Subcutaneous abdominal adipose tissue (tissue), 5 donors: Measurements from ENCODE around the gene CPNE1.

Experiments
- H3K27ac ChIP-seq: one replicate; pipeline ENCODE4 v1.7.0; 2013; ENCODE audit warnings: low read depth, mild to moderate bottlenecking, inconsistent platforms, low read length, moderate library complexity
- H3K27me3 ChIP-seq, 5 donors: one replicate each; pipeline ENCODE4 v1.7.0; 2013; ENCODE audit warnings: low read length in 5 of 5, inconsistent platforms in 1 of 5; ENCODE audit not compliant: control insufficient read depth in 5 of 5, insufficient read depth in 4 of 5
- H3K36me3 ChIP-seq, 5 donors: one replicate each; pipeline ENCODE4 v1.7.0; 2013; ENCODE audit warnings: low read length in 5 of 5; ENCODE audit not compliant: control insufficient read depth in 5 of 5, insufficient read depth in 5 of 5
- H3K4me1 ChIP-seq, 5 donors: one replicate each; pipeline ENCODE4 v1.7.0; 2013; ENCODE audit warnings: low read length in 5 of 5, mild to moderate bottlenecking in 3 of 5, moderate library complexity in 1 of 5; ENCODE audit not compliant: control insufficient read depth in 5 of 5, insufficient read depth in 5 of 5
- H3K4me3 ChIP-seq, 5 donors: one replicate each; pipeline ENCODE4 v1.7.0; 2013; ENCODE audit warnings: low read length in 5 of 5, low read depth in 1 of 5
- H3K9ac ChIP-seq, 5 donors: one replicate each; pipeline ENCODE4 v1.7.0; 2013; ENCODE audit warnings: low read length in 5 of 5, mild to moderate bottlenecking in 4 of 5, moderate library complexity in 3 of 5
- H3K9me3 ChIP-seq, 5 donors: one replicate each; pipeline ENCODE4 v1.7.0; 2013; ENCODE audit warnings: low read length in 5 of 5; ENCODE audit not compliant: control insufficient read depth in 5 of 5
- donor health status: healthy.
- donor health status: healthy.
- donor health status: healthy.
- donor health status: healthy.
- donor health status: healthy.

The CPNE1 gene

GRCh38 chr20:35669681-35670080 lies 5.0 kb upstream of the CPNE1 start:
- H3K27ac ChIP-seq: no peak overlapping the region
- no peak overlapping the region for H3K4me3 ChIP-seq
- H3K4me1 ChIP-seq: peaks cover 0 to 2% (median 0%) of the 10 kb centered on the region in 5 donors
- H3K9me3 ChIP-seq: no peaks in the 10 kb centered on the region
- peaks cover 33 to 64% (median 55%) of the 10 kb centered on the region in 5 donors for H3K36me3 ChIP-seq
- H3K9ac ChIP-seq: no peak overlapping the region
- no peaks in the 10 kb centered on the region for H3K27me3 ChIP-seq

GRCh38 chr20:35669221-35669620 lies 4.5 kb upstream of the CPNE1 start:
- Histone ChIP-seq H3K4me3 (no peak overlapping the region), H3K9ac (no peak overlapping the region), H3K27me3 (no peaks in the 10 kb centered on the region), H3K9me3 (no peaks in the 10 kb centered on the region), H3K4me1 (peaks cover 0 to 3% (median 2%) of the 10 kb centered on the region in 5 donors), H3K27ac (no peak overlapping the region), H3K36me3 (peaks cover 28 to 60% (median 51%) of the 10 kb centered on the region in 5 donors)

GRCh38 chr20:35665949-35666288 lies 1.2 kb upstream of the CPNE1 start:
- Histone ChIP-seq H3K4me3 (no peak overlapping the region), H3K9ac (no peak overlapping the region), H3K27me3 (no peaks in the 10 kb centered on the region), H3K9me3 (no peaks in the 10 kb centered on the region), H3K4me1 (peaks cover 2 to 36% (median 35%) of the 10 kb centered on the region in 5 donors), H3K36me3 (peaks cover 18 to 27% (median 24%) of the 10 kb centered on the region in 5 donors), H3K27ac (no peak overlapping the region)

GRCh38 chr20:35663516-35664465 lies 909 bp downstream of the CPNE1 start:
- no peaks in the 10 kb centered on the region for H3K9me3 ChIP-seq

GRCh38 chr20:35662551-35662950 lies 2.1 kb downstream of the CPNE1 start:
- H3K27ac ChIP-seq: peak overlapping the region; percentile 97
- no peaks in the 10 kb centered on the region for H3K36me3 ChIP-seq
- peak overlapping the region in 4 of 5 donors; percentile 1 to 100 (median 97) for H3K9ac ChIP-seq
- H3K9me3 ChIP-seq: no peaks in the 10 kb centered on the region
- peaks cover 2 to 55% (median 48%) of the 10 kb centered on the region in 5 donors for H3K4me1 ChIP-seq
- no peaks in the 10 kb centered on the region for H3K27me3 ChIP-seq
- peak overlapping the region in 4 of 5 donors; percentile 31 to 100 (median 99) for H3K4me3 ChIP-seq

More at GRCh38 chr20:35663516-35664465, 909 bp downstream of the CPNE1 start:
- H3K4me3 ChIP-seq: peak overlapping the region; percentile 90 to 100 (median 99)
- H3K9ac ChIP-seq: peak overlapping the region; percentile 94 to 100 (median 100)
- peaks cover under 1 to 7% (median 5%) of the 10 kb centered on the region in 5 donors for H3K36me3 ChIP-seq
- peaks cover 2 to 53% (median 45%) of the 10 kb centered on the region in 5 donors for H3K4me1 ChIP-seq
- peak overlapping the region; percentile 97 for H3K27ac ChIP-seq
- H3K27me3 ChIP-seq: no peaks in the 10 kb centered on the region

GRCh38 chr20:35661908-35662307 lies 2.8 kb downstream of the CPNE1 start:
- H3K4me1 ChIP-seq: peaks cover 2 to 59% (median 48%) of the 10 kb centered on the region in 5 donors
- H3K4me3 ChIP-seq: peak overlapping the region in 3 of 5 donors; percentile 10 to 100 (median 99)
- no peaks in the 10 kb centered on the region for H3K27me3 ChIP-seq
- peak overlapping the region; percentile 97 for H3K27ac ChIP-seq
- no peaks in the 10 kb centered on the region for H3K36me3 ChIP-seq
- H3K9me3 ChIP-seq: no peaks in the 10 kb centered on the region
- peak overlapping the region in 2 of 5 donors; percentile 94 to 100 for H3K9ac ChIP-seq

- no peaks in the 10 kb centered on the region for H3K27me3 ChIP-seq
- H3K9me3 ChIP-seq: no peaks in the 10 kb centered on the region
- H3K4me3 ChIP-seq: no peak overlapping the region
- peak overlapping the region; percentile 1 for H3K27ac ChIP-seq
- H3K36me3 ChIP-seq: no peaks in the 10 kb centered on the region
- H3K9ac ChIP-seq: peak overlapping the region in 1 of 5 donors; percentile 42
- peaks cover 2 to 59% (median 48%) of the 10 kb centered on the region in 5 donors for H3K4me1 ChIP-seq
These were observed 3.6 kb downstream of the CPNE1 start for GRCh38 chr20:35661053-35661452.

- Histone ChIP-seq H3K9ac (peak overlapping the region in 2 of 5 donors; percentile 8 to 42), H3K4me3 (no peak overlapping the region), H3K9me3 (no peaks in the 10 kb centered on the region), H3K4me1 (peaks cover 2 to 59% (median 48%) of the 10 kb centered on the region in 5 donors), H3K36me3 (peaks cover 0 to under 1% (median 0%) of the 10 kb centered on the region in 5 donors), H3K27ac (peak overlapping the region; percentile 1), H3K27me3 (no peaks in the 10 kb centered on the region)
These were observed 4.4 kb downstream of the CPNE1 start for GRCh38 chr20:35660122-35660937.

- Histone ChIP-seq H3K4me3 (no peak overlapping the region), H3K9me3 (no peaks in the 10 kb centered on the region), H3K27ac (no peak overlapping the region), H3K4me1 (peaks cover 0 to 36% (median 29%) of the 10 kb centered on the region in 5 donors), H3K36me3 (peaks cover 9 to 28% (median 25%) of the 10 kb centered on the region in 5 donors), H3K9ac (no peak overlapping the region), H3K27me3 (no peaks in the 10 kb centered on the region)
These were observed 7.4 kb downstream of the CPNE1 start for GRCh38 chr20:35657271-35657670.
